ENCODE data around the gene FARS2. TPM values are rescaled to one million over a fixed set of nuclear protein-coding genes. Genes with fewer than 3 reads are reported as not detected.

FARS2 gene
- total and polyA plus RNA-seq, 2 donors (not counting 1 experiment from before 2014, with no cell fraction given), result 33.0 to 35.5 TPM

DNA sequence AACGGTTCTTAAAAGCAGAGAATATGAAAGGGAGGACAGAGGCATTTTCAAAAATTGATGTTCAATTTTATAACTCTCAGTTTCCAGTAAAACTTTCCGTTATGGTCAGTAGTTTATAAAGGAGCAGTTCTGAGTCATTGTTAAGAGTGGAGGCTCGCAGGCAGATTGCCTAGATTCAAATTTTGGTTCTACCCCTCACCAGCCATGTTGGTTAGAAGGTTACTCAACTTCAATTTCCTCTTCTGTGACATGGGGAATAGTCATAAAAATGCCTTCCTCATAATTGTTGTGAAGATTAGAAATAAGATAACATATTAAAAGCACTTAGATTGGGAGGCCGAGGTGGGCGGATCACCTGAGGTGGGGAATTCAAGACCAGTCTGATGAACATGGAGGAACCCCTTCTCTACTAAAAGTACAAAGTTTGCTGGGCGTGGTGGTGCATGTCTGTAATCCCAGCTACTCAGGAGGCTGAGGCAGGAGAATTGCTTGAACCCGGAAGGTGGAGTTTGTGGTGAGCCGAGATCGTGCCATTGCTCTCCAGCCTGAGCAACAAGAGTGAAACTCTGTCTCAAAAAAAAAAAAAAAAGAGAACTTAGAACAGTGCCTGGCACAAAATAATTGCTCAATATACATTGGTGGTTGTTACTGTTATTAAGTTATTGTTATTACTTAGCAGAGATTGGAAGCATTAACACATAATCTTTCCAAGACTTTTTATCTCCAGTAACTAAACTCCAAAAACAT is 396.5 kb downstream of the FARS2 start:
- intact Hi-C loops (cut with micrococcal nuclease), result no loop called here
- Mint-ChIP-seq H3K4me1 (peaks cover 11% of the 10 kb centered on the region), H3K9me3 (ENCODE audit: insufficient read depth) (no peaks in the 10 kb centered on the region), H3K4me3 (no peak overlapping the region), H3K27me3 (no peaks in the 10 kb centered on the region), H3K27ac (no peak overlapping the region)
- Histone ChIP-seq H4K20me1 (ENCODE audit: control insufficient read depth, insufficient read depth, low read length, poor library complexity, severe bottlenecking) (no peaks in the 10 kb centered on the region), H3K4me3 (ENCODE audit: control extremely low read depth in 1 of 5, extremely low read depth in 1 of 5, insufficient read depth in 1 of 5, low read depth in 2 of 5, low read length in 4 of 5) (no peak overlapping the region), H3K36me3 (replicated peaks in 1 of 2; ENCODE audit: control extremely low read depth in 1 of 2, control insufficient read depth in 1 of 2, extremely low read depth in 1 of 2, insufficient read depth in 2 of 2, low read length in 1 of 2) (peaks cover 0 to 7% of the 10 kb centered on the region in 2 experiments), H3K9ac (ENCODE audit: low read length) (no peak overlapping the region), H3K79me2 (ENCODE audit: control insufficient read depth, insufficient read depth, low read length) (no peaks in the 10 kb centered on the region), H3K27ac (ENCODE audit: low read length in 2 of 2) (no peak overlapping the region), H2AFZ (ENCODE audit: insufficient read depth, low read depth, low read length, poor library complexity, severe bottlenecking) (no peak overlapping the region), H3K27me3 (replicated peaks in 1 of 4; ENCODE audit: control extremely low read depth in 1 of 4, control insufficient read depth in 3 of 4, insufficient read depth in 4 of 4, low read length in 3 of 4) (no peaks in the 10 kb centered on the region), H3K4me1 (ENCODE audit: control insufficient read depth in 2 of 2, insufficient read depth in 2 of 2, low read length in 2 of 2) (peaks cover 3 to 4% of the 10 kb centered on the region in 2 donors), H3K4me2 (replicated peaks; ENCODE audit: low read depth, low read length, poor library complexity, severe bottlenecking) (no peak overlapping the region), H3K9me3 (ENCODE audit: control extremely low read depth in 1 of 3, control insufficient read depth in 2 of 3, insufficient read depth in 1 of 3, low read length in 2 of 3) (no peaks in the 10 kb centered on the region)
- CTCF ChIA-PET, result interaction anchor here (1.2 kb wide), 1 partner anchor 7 kb away, joined by 4 read pairs; no protein-coding TSS in a partner anchor
- POLR2A ChIA-PET, result no interaction called here
- ATAC-seq (ENCODE audit: low read depth) (no peak), DNase-seq (no peak)
- TF ChIP-seq, protein P1, sequence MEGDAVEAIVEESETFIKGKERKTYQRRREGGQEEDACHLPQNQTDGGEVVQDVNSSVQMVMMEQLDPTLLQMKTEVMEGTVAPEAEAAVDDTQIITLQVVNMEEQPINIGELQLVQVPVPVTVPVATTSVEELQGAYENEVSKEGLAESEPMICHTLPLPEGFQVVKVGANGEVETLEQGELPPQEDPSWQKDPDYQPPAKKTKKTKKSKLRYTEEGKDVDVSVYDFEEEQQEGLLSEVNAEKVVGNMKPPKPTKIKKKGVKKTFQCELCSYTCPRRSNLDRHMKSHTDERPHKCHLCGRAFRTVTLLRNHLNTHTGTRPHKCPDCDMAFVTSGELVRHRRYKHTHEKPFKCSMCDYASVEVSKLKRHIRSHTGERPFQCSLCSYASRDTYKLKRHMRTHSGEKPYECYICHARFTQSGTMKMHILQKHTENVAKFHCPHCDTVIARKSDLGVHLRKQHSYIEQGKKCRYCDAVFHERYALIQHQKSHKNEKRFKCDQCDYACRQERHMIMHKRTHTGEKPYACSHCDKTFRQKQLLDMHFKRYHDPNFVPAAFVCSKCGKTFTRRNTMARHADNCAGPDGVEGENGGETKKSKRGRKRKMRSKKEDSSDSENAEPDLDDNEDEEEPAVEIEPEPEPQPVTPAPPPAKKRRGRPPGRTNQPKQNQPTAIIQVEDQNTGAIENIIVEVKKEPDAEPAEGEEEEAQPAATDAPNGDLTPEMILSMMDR (IDR thresholded peaks at IDR 0.05), result no peak
- TF ChIP-seq EZH2 (IDR thresholded peaks at IDR 0.05; ENCODE audit: borderline replicate concordance, insufficient read depth, low read depth, low read length, poor library complexity, severe bottlenecking), result no peak
- no CpG with 5 or more reads among the region's 9 CpGs for WGBS (ENCODE audit: insufficient coverage)

DNA sequence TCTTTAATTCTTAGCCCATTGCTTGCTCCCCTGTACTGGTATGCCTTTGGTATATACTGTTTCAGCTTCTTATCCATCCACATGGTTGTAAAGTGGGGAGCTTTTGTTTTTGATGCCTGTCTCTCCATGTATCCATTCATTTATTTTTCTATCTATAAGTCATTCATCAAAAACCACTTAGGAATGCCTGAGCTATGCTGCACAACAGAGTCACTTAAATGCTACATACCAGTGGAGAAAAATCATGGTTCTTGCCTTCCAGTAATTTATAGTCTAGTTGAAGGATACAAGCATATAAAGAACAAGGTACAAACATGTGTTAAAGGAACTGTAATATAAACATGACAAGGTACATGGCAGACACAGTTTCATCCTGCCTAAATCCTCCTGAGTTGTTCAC is 398.2 kb downstream of the FARS2 start:
- no peak overlapping the region for H3K9ac ChIP-seq (ENCODE audit: low read length)
- ChIA-PET CTCF (no interaction called here), POLR2A (no interaction called here)
- peaks cover 22% of the 10 kb centered on the region for H3K4me1 Mint-ChIP-seq
- no peaks in the 10 kb centered on the region for H3K9me3 ChIP-seq (ENCODE audit: control extremely low read depth in 1 of 3, control insufficient read depth in 2 of 3, insufficient read depth in 1 of 3, low read length in 2 of 3)
- peaks cover 0 to 5% of the 10 kb centered on the region in 2 experiments for H3K36me3 ChIP-seq (replicated peaks in 1 of 2; ENCODE audit: control extremely low read depth in 1 of 2, control insufficient read depth in 1 of 2, extremely low read depth in 1 of 2, insufficient read depth in 2 of 2, low read length in 1 of 2)
- no peak overlapping the region for H3K27ac Mint-ChIP-seq
- no peak overlapping the region for H3K27ac ChIP-seq (ENCODE audit: low read length in 2 of 2)
- no peak for DNase-seq
- no peak overlapping the region for H3K4me3 ChIP-seq (ENCODE audit: control extremely low read depth in 1 of 5, extremely low read depth in 1 of 5, insufficient read depth in 1 of 5, low read depth in 2 of 5, low read length in 4 of 5)
- no peaks in the 10 kb centered on the region for H3K79me2 ChIP-seq (ENCODE audit: control insufficient read depth, insufficient read depth, low read length)
- intact Hi-C loops (cut with micrococcal nuclease), result no loop called here
- H3K4me1 ChIP-seq (ENCODE audit: control insufficient read depth in 2 of 2, insufficient read depth in 2 of 2, low read length in 2 of 2), result peaks cover 4 to 7% of the 10 kb centered on the region in 2 donors
- ATAC-seq (ENCODE audit: low read depth), result no peak
- no peak overlapping the region for H3K4me2 ChIP-seq (replicated peaks; ENCODE audit: low read depth, low read length, poor library complexity, severe bottlenecking)
- no peaks in the 10 kb centered on the region for H3K9me3 Mint-ChIP-seq (ENCODE audit: insufficient read depth)
- H4K20me1 ChIP-seq (ENCODE audit: control insufficient read depth, insufficient read depth, low read length, poor library complexity, severe bottlenecking), result no peaks in the 10 kb centered on the region
- no peaks in the 10 kb centered on the region for H3K27me3 Mint-ChIP-seq
- no peak overlapping the region for H3K4me3 Mint-ChIP-seq
- H3K27me3 ChIP-seq (replicated peaks in 1 of 4; ENCODE audit: control extremely low read depth in 1 of 4, control insufficient read depth in 3 of 4, insufficient read depth in 4 of 4, low read length in 3 of 4), result no peaks in the 10 kb centered on the region
- TF ChIP-seq EZH2 (IDR thresholded peaks at IDR 0.05; ENCODE audit: borderline replicate concordance, insufficient read depth, low read depth, low read length, poor library complexity, severe bottlenecking), result no peak
- no peak overlapping the region for H2AFZ ChIP-seq (ENCODE audit: insufficient read depth, low read depth, low read length, poor library complexity, severe bottlenecking)
